HG03159 (cell line): Measurements from ENCODE around the gene ARHGEF17.

Experiments
- ATAC-seq: cut with Tn5 transposase; IDR thresholded peaks from one replicate; pipeline ENCODE4 v1.9.1; 2021; ENCODE audit warnings: mild to moderate bottlenecking, moderate library complexity; ENCODE audit not compliant: unreplicated experiment

ARHGEF17 gene

GRCh38 chr11:73326929-73327811 lies 19.1 kb downstream of the ARHGEF17 start:
- no peak for ATAC-seq

- no peak for ATAC-seq
Measured at GRCh38 chr11:73327812-73328364, 19.8 kb downstream of the ARHGEF17 start.

- ATAC-seq, result no peak
Measured at GRCh38 chr11:73330569-73331093, 22.6 kb downstream of the ARHGEF17 start.

GRCh38 chr11:73331138-73331916 lies 23.3 kb downstream of the ARHGEF17 start:
- ATAC-seq, result no peak

- ATAC-seq, result no peak
Measured at GRCh38 chr11:73333173-73333572, 25.1 kb downstream of the ARHGEF17 start.

- ATAC-seq, result no peak
Measured at GRCh38 chr11:73333640-73334383, 25.7 kb downstream of the ARHGEF17 start.

GRCh38 chr11:73334384-73335203 lies 26.5 kb downstream of the ARHGEF17 start:
- ATAC-seq, result no peak

- no peak for ATAC-seq
Measured at GRCh38 chr11:73335204-73335923, 27.3 kb downstream of the ARHGEF17 start.

- ATAC-seq, result no peak
Measured at GRCh38 chr11:73337846-73338245, 29.8 kb downstream of the ARHGEF17 start.

- ATAC-seq, result no peak
Measured at GRCh38 chr11:73338279-73338678, 30.2 kb downstream of the ARHGEF17 start.

GRCh38 chr11:73340164-73340563 lies 32.1 kb downstream of the ARHGEF17 start:
- ATAC-seq, result no peak

GRCh38 chr11:73342633-73343032 lies 34.6 kb downstream of the ARHGEF17 start:
- no peak for ATAC-seq

GRCh38 chr11:73343076-73343873 lies 35.2 kb downstream of the ARHGEF17 start:
- no peak for ATAC-seq

- ATAC-seq, result no peak
Measured at GRCh38 chr11:73344191-73344607, 36.1 kb downstream of the ARHGEF17 start.

GRCh38 chr11:73345481-73346160 lies 37.5 kb downstream of the ARHGEF17 start:
- no peak for ATAC-seq

GRCh38 chr11:73346186-73346935 lies 38.3 kb downstream of the ARHGEF17 start:
- ATAC-seq, result no peak

- no peak for ATAC-seq
Measured at GRCh38 chr11:73347067-73347466, 39.0 kb downstream of the ARHGEF17 start.
